Medulla oblongata (tissue), 1 donor: ENCODE measurements around the gene ZER1.
"Not testable (repeated sequence)": the region's sequence is repeated elsewhere in the genome, so short reads cannot be mapped to it uniquely, and the experiment has no call there.

ENCODE experiments used
- DNase-seq: peaks from one replicate; pipeline ENCODE4 v3.0.0-alpha.2; 2015; ENCODE audit errors: extremely low spot score

The ZER1 gene

GRCh38 chr9:128715436-128715750, 56.3 kb downstream of the ZER1 start:
- DNase-seq = no peak

GRCh38 chr9:128714586-128715435, 56.9 kb downstream of the ZER1 start:
- no peak for DNase-seq

- DNase-seq = no peak
Measured at GRCh38 chr9:128713941-128714573, 57.7 kb downstream of the ZER1 start.

GRCh38 chr9:128713411-128713780, 58.3 kb downstream of the ZER1 start:
- no peak for DNase-seq

- DNase-seq = no peak
Measured at GRCh38 chr9:128712451-128713410, 59.0 kb downstream of the ZER1 start.

- DNase-seq = no peak
Measured at GRCh38 chr9:128707446-128707845, 64.3 kb downstream of the ZER1 start.

- DNase-seq = no peak
Measured at GRCh38 chr9:128706671-128707381, 64.9 kb downstream of the ZER1 start.

- DNase-seq = no peak
Measured at GRCh38 chr9:128706045-128706444, 65.7 kb downstream of the ZER1 start.

GRCh38 chr9:128705051-128705965, 66.4 kb downstream of the ZER1 start:
- no peak for DNase-seq

GRCh38 chr9:128704356-128704670, 67.4 kb downstream of the ZER1 start:
- DNase-seq = no peak

- no peak for DNase-seq
Measured at GRCh38 chr9:128703616-128704355, 67.9 kb downstream of the ZER1 start.

GRCh38 chr9:128702949-128703615, 68.6 kb downstream of the ZER1 start:
- DNase-seq = no peak

- DNase-seq = peak; percentile 81
Measured at GRCh38 chr9:128702445-128702948, 69.2 kb downstream of the ZER1 start, which contains the start of gene PKN3. Gene PKN3 (plus strand): TSS chr9:128702503. CDS start chr9:128702916, 413 bp downstream.

GRCh38 chr9:128701227-128701854, 70.4 kb downstream of the ZER1 start:
- no peak for DNase-seq

- not testable (repeated sequence) for DNase-seq
Measured at GRCh38 chr9:128699096-128699795, 72.5 kb downstream of the ZER1 start.

- no peak for DNase-seq
Measured at GRCh38 chr9:128696923-128697707, 74.6 kb downstream of the ZER1 start.

- no peak for DNase-seq
Measured at GRCh38 chr9:128694344-128694743, 77.4 kb downstream of the ZER1 start.
